K562 (cell line): ENCODE results near the gene PI4KA. TPM values are rescaled to one million over a fixed set of nuclear protein-coding genes. Genes with fewer than 3 reads are reported as not detected.

Experiments used
- ATAC-seq: fragments of 200-7000 bp; cut with Tn5 transposase; 3 replicates; pipeline ENCODE4 v1.9.1; 2020; ENCODE audit warnings: moderate library complexity
- BruUV-seq: library from RNA; stranded (reverse); fragments of 400-500 nt; replicated peaks from 2 replicates; lab custom pipeline; 2021; lab: Mats Ljungman, UMichigan
- CTCF ChIA-PET: fragments of 300-600 bp; formaldehyde crosslinking; extraction: SDS; loops from one replicate; lab custom pipeline; 2021; ENCODE audit warnings: low intra/inter-chr PET ratio; lab: Yijun Ruan, JAX
- POLR2A ChIA-PET: fragments of 300-600, 350-650 bp; sonication (Branson Sonifier 250); formaldehyde crosslinking; extraction: SDS; loops from one replicate; lab custom pipeline; 2021; ENCODE audit warnings: antibody characterized with exemption, inconsistent platforms; lab: Yijun Ruan, JAX
- DNase-seq, 4 experiments: peaks; one replicate each; pipeline versions ENCODE4 v3.0.0 to v3.0.0-alpha.2; 2011 to 2018; ENCODE audit warnings: low spot score in 3 of 4, mixed read lengths in 3 of 4; ENCODE audit errors: extremely low read depth in 1 of 4
- FAIRE-seq: peaks from 2 replicates; lab custom pipeline; 2011; peaks lifted over from hg19 to GRCh38; lab: Jason Lieb, UNC
- H2AFZ ChIP-seq: 2 replicates; pipeline ENCODE4 v1.6.0; 2011; ENCODE audit warnings: low read depth, low read length, control low read depth, inconsistent platforms
- H3K27ac ChIP-seq: fragments of 200-600 bp; 3 replicates; pipeline ENCODE4 v1.8.0; 2011; ENCODE audit warnings: low read depth, mild to moderate bottlenecking, control low read depth, inconsistent platforms, low read length, moderate library complexity, mixed read lengths; ENCODE audit errors: extremely low read depth
- H3K27me3 ChIP-seq, 2 experiments: fragments of 300-600 bp in 1 of 2; 2 replicates in 1 of 2; 3 replicates in 1 of 2; pipeline versions ENCODE4 v1.6.0 to v1.8.0; 2011; ENCODE audit warnings: inconsistent platforms in 2 of 2, low read length in 2 of 2, mild to moderate bottlenecking in 1 of 2, mixed read lengths in 1 of 2, moderate library complexity in 1 of 2; ENCODE audit not compliant: control insufficient read depth in 2 of 2, insufficient read depth in 2 of 2
- H3K36me3 ChIP-seq: fragments of 300-600 bp; 3 replicates; pipeline ENCODE4 v1.8.0; 2011; ENCODE audit warnings: mild to moderate bottlenecking, low read length, inconsistent platforms; ENCODE audit not compliant: control insufficient read depth, insufficient read depth
- H3K4me1 ChIP-seq, 2 experiments: fragments of 200-600 bp in 1 of 2; replicated peaks in 1 of 2; 2 replicates in 1 of 2; 3 replicates in 1 of 2; pipeline versions ENCODE4 v1.5.1 to v1.8.0; 2011; ENCODE audit warnings: inconsistent platforms in 2 of 2, low read length in 2 of 2, mild to moderate bottlenecking in 1 of 2, mixed read lengths in 1 of 2, moderate library complexity in 1 of 2; ENCODE audit not compliant: control insufficient read depth in 2 of 2, insufficient read depth in 2 of 2
- H3K4me2 ChIP-seq: 2 replicates; pipeline ENCODE4 v1.6.1; 2011; ENCODE audit warnings: low read length, control low read depth, inconsistent platforms, mixed read lengths; ENCODE audit not compliant: insufficient read depth
- H3K4me3 ChIP-seq: fragments of 200-600 bp; sonication (generic), shearing (Covaris generic); 2 replicates; pipeline ENCODE4 v1.5.1; 2016; ENCODE audit warnings: control low read depth, inconsistent platforms
- H3K79me2 ChIP-seq: fragments of 200-600 bp; 3 replicates; pipeline ENCODE4 v1.8.0; 2011; ENCODE audit warnings: low read length, inconsistent platforms; ENCODE audit not compliant: control insufficient read depth, insufficient read depth
- H3K9ac ChIP-seq, 2 experiments: 2 replicates each; pipeline versions ENCODE4 v1.6.0 to v1.6.1; 2011; ENCODE audit warnings: low read depth in 2 of 2, low read length in 2 of 2, control low read depth in 1 of 2, inconsistent platforms in 1 of 2, mild to moderate bottlenecking in 1 of 2, mixed read lengths in 1 of 2; ENCODE audit not compliant: insufficient read depth in 1 of 2
- H3K9me1 ChIP-seq: one replicate; pipeline ENCODE4 v1.6.0; 2011; ENCODE audit warnings: inconsistent platforms, mild to moderate bottlenecking, low read length, moderate library complexity; ENCODE audit not compliant: control insufficient read depth, insufficient read depth
- H3K9me3 ChIP-seq: replicated peaks from 2 replicates; pipeline ENCODE4 v1.5.1; 2011; ENCODE audit warnings: low read depth, low read length, inconsistent platforms; ENCODE audit not compliant: control insufficient read depth, insufficient read depth
- H4K20me1 ChIP-seq: replicated peaks from 2 replicates; pipeline ENCODE4 v1.6.1; 2011; ENCODE audit warnings: low read length, inconsistent platforms, mixed read lengths; ENCODE audit not compliant: control insufficient read depth, insufficient read depth
- CHD2 ChIP-seq: IDR thresholded peaks from 2 replicates; pipeline ENCODE4 v1.6.1; 2011; ENCODE audit warnings: low read depth, low read length
- CHD4 ChIP-seq: fragments of 200-600 bp; sonication (generic); IDR thresholded peaks from 3 replicates; pipeline ENCODE4 v1.6.1; 2012; ENCODE audit warnings: low read depth, mild to moderate bottlenecking, mixed read lengths, low read length, inconsistent platforms; ENCODE audit not compliant: insufficient read depth, insufficient replicate concordance, poor library complexity, severe bottlenecking
- DACH1 ChIP-seq: fragments of 450-650 bp; IDR thresholded peaks from 2 replicates; pipeline ENCODE4 v1.6.1; 2018; ENCODE audit not compliant: partially characterized antibody
- ETV6 ChIP-seq, 3 experiments: fragments of 150-350 bp in 1 of 3; sonication (generic) in 1 of 3; formaldehyde crosslinking in 1 of 3; IDR thresholded peaks; 2 replicates each; pipeline versions ENCODE4 v1.6.1 to v1.8.0; 2014 to 2022; ENCODE audit warnings: borderline replicate concordance in 2 of 3, low read depth in 2 of 3, antibody characterized with exemption in 1 of 3, low read length in 1 of 3, mild to moderate bottlenecking in 1 of 3, missing genetic modification reagents in 1 of 3
- HDAC3 ChIP-seq: fragments of 450-650 bp; IDR thresholded peaks from 2 replicates; pipeline ENCODE4 v1.6.1; 2018; ENCODE audit warnings: borderline replicate concordance, mild to moderate bottlenecking, moderate library complexity; ENCODE audit not compliant: partially characterized antibody
- JUND ChIP-seq, 2 experiments: IDR thresholded peaks; 2 replicates in 1 of 2; 3 replicates in 1 of 2; pipeline ENCODE4 v1.6.1; 2011; ENCODE audit warnings: borderline replicate concordance in 2 of 2, low read depth in 2 of 2, low read length in 2 of 2, improper control_type of control experiment in 1 of 2, missing biosample characterization in 1 of 2, missing genetic modification characterization in 1 of 2, missing genetic modification reagents in 1 of 2
- KAT7 ChIP-seq: sonication (generic); formaldehyde crosslinking; IDR thresholded peaks from 2 replicates; pipeline ENCODE4 v1.8.0; 2022; ENCODE audit warnings: missing genetic modification reagents, mild to moderate bottlenecking, borderline replicate concordance
- MAFF ChIP-seq: IDR thresholded peaks from 2 replicates; pipeline ENCODE4 v1.6.1; 2012; ENCODE audit warnings: low read length, improper control_type of control experiment
- MAFK ChIP-seq: IDR thresholded peaks from 2 replicates; pipeline ENCODE4 v1.6.1; 2011; ENCODE audit warnings: low read length, improper control_type of control experiment
- SREBF1 ChIP-seq: fragments of 150-350 bp; IDR thresholded peaks from 2 replicates; pipeline ENCODE4 v1.6.1; 2014; ENCODE audit warnings: antibody characterized with exemption, low read depth, low read length, borderline replicate concordance
- SRSF7 ChIP-seq: fragments of 200-400 bp; formaldehyde crosslinking; optimal IDR thresholded peaks from 2 replicates; pipeline ENCODE3; 2017; ENCODE audit warnings: mild to moderate bottlenecking, low read depth, low read length
- ZKSCAN1 ChIP-seq: fragments of 150-350 bp; IDR thresholded peaks from 2 replicates; pipeline ENCODE4 v1.6.1; 2016; ENCODE audit warnings: low read depth, low read length
- ZNF41 ChIP-seq: fragments of 250-450 bp; sonication (Bioruptor Pico); conservative IDR thresholded peaks from 2 replicates; pipeline ENCODE4 v1.4.0; 2020; ENCODE audit warnings: mild to moderate bottlenecking
- WGBS: fragments of 100-300 bp; shearing (Covaris generic); methylation state at CpG from one replicate; pipeline ENCODE4 v1.1.6; 2016; ENCODE audit warnings: low coverage, mixed read lengths; ENCODE audit not compliant: insufficient coverage; ENCODE audit errors: missing lambda C conversion rate; 5-methylcytosine and 5-hydroxymethylcytosine counted together
- in situ Hi-C: fragments of 300-500 bp; cut with MboI; formaldehyde crosslinking; loops from 4 replicates; pipeline ENCODE4 v1.15.0; 2018; ENCODE audit warnings: inconsistent platforms, mixed read lengths
- intact Hi-C: fragments of 100-400 bp; cut with micrococcal nuclease; formaldehyde crosslinking; loops from 2 replicates; pipeline ENCODE4 v1.14.2; 2022
- polyA plus RNA-seq, 8 experiments: library from polyadenylated mRNA; depleted of rRNA in 4 of 8; stranded (reverse) in 5 of 8; unstranded in 3 of 8; fragments of >200 nt; fragmentation: Nextera tagmentation in 2 of 8; fragmentation: Illumina TruSeq in 1 of 8; extraction: Ambion mirVana in 2 of 8; extraction: Trizol in 1 of 8; gene quantifications; 2 replicates each; pipeline versions ENCODE4 v1.2.1 to v1.2.3, GENCODE V29; 2011 to 2014; ENCODE audit warnings: inconsistent platforms in 1 of 8, missing spikeins in 1 of 8
- total RNA-seq, 7 experiments: library from RNA; depleted of rRNA in 6 of 7; stranded (reverse); fragments of >200 nt in 6 of 7; fragmentation: Illumina TruSeq in 2 of 7; extraction: Trizol in 2 of 7; gene quantifications; 2 replicates each; pipeline versions ENCODE4 v1.2.1 to v1.2.3, GENCODE V29; 2011 to 2021; ENCODE audit warnings: low replicate concordance in 1 of 7
- TF ChIP-seq, protein P1 (sequence below): fragments of 450-650 bp; IDR thresholded peaks from 2 replicates; pipeline ENCODE4 v1.6.1; 2016
- TF ChIP-seq, protein P2 (sequence below), 2 experiments: fragments of 450-650 bp in 1 of 2; sonication (generic) in 1 of 2; formaldehyde crosslinking in 1 of 2; IDR thresholded peaks in 1 of 2; conservative IDR thresholded peaks in 1 of 2; 2 replicates each; pipeline versions ENCODE4 v1.6.1 to v1.8.1; 2016 to 2023; ENCODE audit warnings: mild to moderate bottlenecking in 2 of 2, moderate library complexity in 2 of 2, inconsistent platforms in 1 of 2, missing genetic modification reagents in 1 of 2
- TF ChIP-seq, protein P3 (sequence below): sonication (generic); formaldehyde crosslinking; IDR thresholded peaks from 2 replicates; pipeline ENCODE4 v1.8.1; 2023; ENCODE audit warnings: mild to moderate bottlenecking, missing genetic modification reagents

PI4KA gene
- total and polyA plus RNA-seq, 9 of the 15 experiments (the other 6 are each of a cell fraction or from before 2014, with no cell fraction given), result 7.3 to 187 (median 84.7) TPM

DNA sequence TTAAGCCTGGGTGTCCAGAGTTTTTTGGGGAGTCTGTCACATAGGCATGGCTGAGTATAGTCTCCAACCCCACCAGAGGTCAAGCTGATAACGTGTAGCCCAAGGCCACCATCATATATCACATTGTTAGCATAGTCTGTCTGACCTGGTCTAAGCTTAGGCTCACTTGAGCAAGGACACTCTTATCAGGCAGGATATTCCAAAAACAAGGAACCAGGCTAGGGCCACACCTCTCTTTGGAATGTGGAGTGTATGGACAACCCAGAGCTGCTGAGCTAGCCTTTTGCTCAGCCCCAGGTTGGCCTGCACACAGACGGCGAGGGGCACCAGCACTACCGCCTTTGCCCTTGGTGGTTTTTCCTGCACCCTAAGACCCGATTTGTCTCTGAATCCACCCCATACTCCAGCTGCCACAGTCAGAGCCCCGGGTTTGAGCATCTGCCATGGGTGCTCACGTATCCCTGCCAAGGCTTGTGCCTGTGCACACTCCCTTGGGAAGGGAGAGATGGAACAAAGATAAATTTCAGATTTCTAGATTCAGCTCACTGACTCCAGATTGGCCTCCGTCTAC, 7.3 kb upstream of the PI4KA start:
- 62% methylated on average over 8 of the region's 8 CpGs for WGBS
- Histone ChIP-seq H3K27me3 (no peaks in the 10 kb centered on the region), H3K9me1 (peaks cover 15% of the 10 kb centered on the region), H3K9ac (peak overlapping the region; percentile 52 to 85; a peak in 3 of 4 replicates), H3K4me2 (peak overlapping the region; percentile 82), H3K4me3 (no peak overlapping the region), H4K20me1 (0 out of 2 replicates have a peak, but pooled peaks cover 5% of the 10 kb centered on the region), H3K79me2 (peaks cover 61% of the 10 kb centered on the region), H3K36me3 (peaks cover 68% of the 10 kb centered on the region), H2AFZ (no peak overlapping the region), H3K4me1 (peaks cover 62% of the 10 kb centered on the region in 2 experiments), H3K27ac (peak overlapping the region; percentile 74), H3K9me3 (no peaks in the 10 kb centered on the region)
- POLR2A ChIA-PET, result interaction anchor here (0.6 to 11.8 kb wide), 27 partner anchors 8 to 431 kb away, joined by 3 to 172 read pairs (median 7); partner anchors contain the start of genes PI4KA and SNAP29
- ATAC-seq (peak; percentile 2; the same call in 2 of the 3 replicates), DNase-seq (peak; percentile 68 to 85 (median 80)), FAIRE-seq (peak; percentile 19)
- in situ Hi-C loops, result no loop called here
- BruUV-seq, result no TSS peak
- intact Hi-C loops, result loop anchor here (2.0 to 5.0 kb wide), 3 partner anchors 15 to 96 kb away; partner anchors contain the start of gene CRKL
- CTCF ChIA-PET, result no interaction called here
- TF ChIP-seq ZKSCAN1, result no peak
- no peak for TF ChIP-seq ZNF41
- TF ChIP-seq, protein P1, sequence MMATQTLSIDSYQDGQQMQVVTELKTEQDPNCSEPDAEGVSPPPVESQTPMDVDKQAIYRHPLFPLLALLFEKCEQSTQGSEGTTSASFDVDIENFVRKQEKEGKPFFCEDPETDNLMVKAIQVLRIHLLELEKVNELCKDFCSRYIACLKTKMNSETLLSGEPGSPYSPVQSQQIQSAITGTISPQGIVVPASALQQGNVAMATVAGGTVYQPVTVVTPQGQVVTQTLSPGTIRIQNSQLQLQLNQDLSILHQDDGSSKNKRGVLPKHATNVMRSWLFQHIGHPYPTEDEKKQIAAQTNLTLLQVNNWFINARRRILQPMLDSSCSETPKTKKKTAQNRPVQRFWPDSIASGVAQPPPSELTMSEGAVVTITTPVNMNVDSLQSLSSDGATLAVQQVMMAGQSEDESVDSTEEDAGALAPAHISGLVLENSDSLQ, result no peak
- no peak for TF ChIP-seq KAT7 (CRISPR knock-in tag)
- TF ChIP-seq CHD2, result peak; percentile 33; the same call in 1 of the 2 replicates
- peak; percentile 50; the same call in 1 of the 2 replicates for TF ChIP-seq MAFF
- no peak for TF ChIP-seq ETV6 (IDR thresholded peaks at IDR 0.05; ENCODE audit: borderline replicate concordance in 1 of 2, low read depth in 2 of 2, low read length in 1 of 2)
- no peak for TF ChIP-seq ETV6 (CRISPR knock-in tag; IDR thresholded peaks at IDR 0.05; ENCODE audit: borderline replicate concordance)
- TF ChIP-seq, protein P2, sequence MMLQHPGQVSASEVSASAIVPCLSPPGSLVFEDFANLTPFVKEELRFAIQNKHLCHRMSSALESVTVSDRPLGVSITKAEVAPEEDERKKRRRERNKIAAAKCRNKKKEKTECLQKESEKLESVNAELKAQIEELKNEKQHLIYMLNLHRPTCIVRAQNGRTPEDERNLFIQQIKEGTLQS (IDR thresholded peaks at IDR 0.05), result no peak
- TF ChIP-seq, protein P2 (CRISPR knock-in tag; conservative IDR thresholded peaks at IDR 0.05), result 0 out of 2 replicates have a peak, but pooled peaks have one; percentile 2
- TF ChIP-seq, protein P3, sequence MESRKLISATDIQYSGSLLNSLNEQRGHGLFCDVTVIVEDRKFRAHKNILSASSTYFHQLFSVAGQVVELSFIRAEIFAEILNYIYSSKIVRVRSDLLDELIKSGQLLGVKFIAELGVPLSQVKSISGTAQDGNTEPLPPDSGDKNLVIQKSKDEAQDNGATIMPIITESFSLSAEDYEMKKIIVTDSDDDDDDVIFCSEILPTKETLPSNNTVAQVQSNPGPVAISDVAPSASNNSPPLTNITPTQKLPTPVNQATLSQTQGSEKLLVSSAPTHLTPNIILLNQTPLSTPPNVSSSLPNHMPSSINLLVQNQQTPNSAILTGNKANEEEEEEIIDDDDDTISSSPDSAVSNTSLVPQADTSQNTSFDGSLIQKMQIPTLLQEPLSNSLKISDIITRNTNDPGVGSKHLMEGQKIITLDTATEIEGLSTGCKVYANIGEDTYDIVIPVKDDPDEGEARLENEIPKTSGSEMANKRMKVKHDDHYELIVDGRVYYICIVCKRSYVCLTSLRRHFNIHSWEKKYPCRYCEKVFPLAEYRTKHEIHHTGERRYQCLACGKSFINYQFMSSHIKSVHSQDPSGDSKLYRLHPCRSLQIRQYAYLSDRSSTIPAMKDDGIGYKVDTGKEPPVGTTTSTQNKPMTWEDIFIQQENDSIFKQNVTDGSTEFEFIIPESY, result no peak
- TF ChIP-seq DACH1, result no peak
- no peak for TF ChIP-seq SRSF7
- TF ChIP-seq SREBF1, result no peak
- TF ChIP-seq MAFK, result 0 out of 2 replicates have a peak, but pooled peaks have one; percentile 21
- TF ChIP-seq JUND (IDR thresholded peaks at IDR 0.05; ENCODE audit: borderline replicate concordance, low read depth, low read length), result peak; percentile 61; the same call in 1 of the 2 replicates
- no peak for TF ChIP-seq JUND (tag; IDR thresholded peaks at IDR 0.05; ENCODE audit: borderline replicate concordance, low read depth, low read length)
- TF ChIP-seq CHD4, result no peak
- no peak for TF ChIP-seq HDAC3
